Keratinocyte (primary cell): ENCODE results near the gene KHDRBS1. TPM values are rescaled to one million over a fixed set of nuclear protein-coding genes. Genes with fewer than 3 reads are reported as not detected.
A peak's percentile ranks its signal among the peaks of the same experiment; 100 is the strongest.
"Not testable (repeated sequence)": the region's sequence is repeated elsewhere in the genome, so short reads cannot be mapped to it uniquely, and the experiment has no call there.

Experiments used
- DNase-seq: peaks from one replicate; pipeline ENCODE4 v3.0.0-alpha.2; 2011; ENCODE audit warnings: low read depth, missing footprints, low spot score
- FAIRE-seq: peaks from 2 replicates; lab custom pipeline; 2011; peaks lifted over from hg19 to GRCh38; lab: Jason Lieb, UNC
- H2AFZ ChIP-seq: 2 replicates; pipeline ENCODE4 v1.6.0; 2012; ENCODE audit warnings: low read length, control low read depth, inconsistent platforms; ENCODE audit not compliant: control insufficient read depth
- H3K27ac ChIP-seq: 2 replicates; pipeline ENCODE4 v1.5.1; 2011; ENCODE audit warnings: low read length; ENCODE audit not compliant: control insufficient read depth, insufficient read depth
- H3K27me3 ChIP-seq: 3 replicates; pipeline ENCODE4 v1.6.0; 2011; ENCODE audit warnings: low read length; ENCODE audit not compliant: control insufficient read depth, insufficient read depth; ENCODE audit errors: extremely low read depth
- H3K36me3 ChIP-seq, 2 experiments: 2 replicates in 1 of 2; 3 replicates in 1 of 2; pipeline ENCODE4 v1.5.1; 2011; ENCODE audit warnings: low read length in 2 of 2, mild to moderate bottlenecking in 1 of 2; ENCODE audit not compliant: control insufficient read depth in 2 of 2, insufficient read depth in 2 of 2; ENCODE audit errors: extremely low read depth in 1 of 2
- H3K4me1 ChIP-seq: 3 replicates; pipeline ENCODE4 v1.5.1; 2011; ENCODE audit warnings: low read length; ENCODE audit not compliant: control insufficient read depth, insufficient read depth; ENCODE audit errors: extremely low read depth
- H3K4me2 ChIP-seq: 3 replicates; pipeline ENCODE4 v1.6.0; 2011; ENCODE audit warnings: low read depth, low read length; ENCODE audit not compliant: control insufficient read depth, insufficient read depth; ENCODE audit errors: extremely low read depth
- H3K4me3 ChIP-seq, 3 experiments: fragments of 200-600 bp in 1 of 3; sonication (generic) in 1 of 3; 2 replicates in 2 of 3; 3 replicates in 1 of 3; pipeline ENCODE4 v1.5.1; 2011 to 2016; ENCODE audit warnings: low read length in 3 of 3, mild to moderate bottlenecking in 3 of 3, control low read depth in 2 of 3, inconsistent platforms in 1 of 3, low read depth in 1 of 3, mixed read lengths in 1 of 3, mixed run types in 1 of 3, moderate library complexity in 1 of 3; ENCODE audit not compliant: control insufficient read depth in 2 of 3, insufficient read depth in 2 of 3; ENCODE audit errors: extremely low read depth in 1 of 3
- H3K79me2 ChIP-seq: 2 replicates; pipeline ENCODE4 v1.6.0; 2012; ENCODE audit warnings: low read length; ENCODE audit not compliant: control insufficient read depth, insufficient read depth
- H3K9ac ChIP-seq: 3 replicates; pipeline ENCODE4 v1.6.0; 2011; ENCODE audit warnings: low read length; ENCODE audit not compliant: control insufficient read depth, insufficient read depth; ENCODE audit errors: extremely low read depth
- H3K9me1 ChIP-seq: 3 replicates; pipeline ENCODE4 v1.6.0; 2011; ENCODE audit warnings: low read length; ENCODE audit not compliant: control insufficient read depth, insufficient read depth; ENCODE audit errors: extremely low read depth
- H3K9me3 ChIP-seq: 2 replicates; pipeline ENCODE4 v1.5.1; 2012; ENCODE audit warnings: low read depth, low read length; ENCODE audit not compliant: control insufficient read depth
- H4K20me1 ChIP-seq: 3 replicates; pipeline ENCODE4 v1.6.0; 2011; ENCODE audit warnings: low read length; ENCODE audit not compliant: control insufficient read depth, insufficient read depth; ENCODE audit errors: extremely low read depth
- CTCF ChIP-seq, 3 experiments: IDR thresholded peaks in 1 of 3; conservative IDR thresholded peaks in 1 of 3; optimal IDR thresholded peaks in 1 of 3; 2 replicates in 2 of 3; 3 replicates in 1 of 3; pipeline versions ENCODE3 to v1.5.1; 2011; ENCODE audit warnings: low read length in 3 of 3, mild to moderate bottlenecking in 3 of 3, moderate library complexity in 2 of 3, control low read depth in 1 of 3, inconsistent platforms in 1 of 3; ENCODE audit not compliant: insufficient read depth in 2 of 3; ENCODE audit errors: extremely low read depth in 1 of 3
- EZH2 ChIP-seq: IDR thresholded peaks from one replicate; pipeline ENCODE4 v1.6.1; 2012; ENCODE audit warnings: inconsistent platforms, mild to moderate bottlenecking, low read length, moderate library complexity
- dilution Hi-C: fragments of 300-500 bp; cut with MboI; formaldehyde crosslinking; loops from one replicate; pipeline ENCODE4 v1.7.0; 2020; ENCODE audit warnings: low sequenced_read_pairs; ENCODE audit not compliant: extremely low pct_ligation_motif_present
- polyA plus RNA-seq, 5 experiments: library from polyadenylated mRNA; depleted of rRNA in 3 of 5; stranded (reverse) in 3 of 5; stranded (forward) in 1 of 5; unstranded in 1 of 5; fragments of >200 nt; gene quantifications; 1 replicate in 1 of 5; 2 replicates in 3 of 5; 3 replicates in 1 of 5; pipeline versions ENCODE4 v1.2.1 to v1.2.3, GENCODE V29; 2011 to 2012; ENCODE audit warnings: missing spikeins in 2 of 5, low read depth in 1 of 5, low replicate concordance in 1 of 5

KHDRBS1 gene
- polyA plus RNA-seq, 1 donor (not counting 4 experiments of a cell fraction or from before 2014, with no cell fraction given): 54.7 TPM

GRCh38 chr1:32014948-32015273, 1.2 kb downstream of the KHDRBS1 start:
- peaks cover 21% of the 10 kb centered on the region for H3K4me1 ChIP-seq
- TF ChIP-seq EZH2 (no peak), CTCF (optimal IDR thresholded peaks at IDR 0.05 in 1 of 3, IDR thresholded peaks at IDR 0.05 in 1 of 3, conservative IDR thresholded peaks at IDR 0.05 in 1 of 3; ENCODE audit: extremely low read depth in 1 of 3, insufficient read depth in 2 of 3, low read length in 3 of 3) (no peak)
- H3K27me3 ChIP-seq: no peaks in the 10 kb centered on the region
- peaks cover 20% of the 10 kb centered on the region for H4K20me1 ChIP-seq
- peak overlapping the region; percentile 93 for H3K9ac ChIP-seq
- FAIRE-seq (no peak), DNase-seq (no peak)
- peak overlapping the region; percentile 68 for H3K27ac ChIP-seq
- no peak overlapping the region for H2AFZ ChIP-seq
- dilution Hi-C loops: no loop called here
- H3K79me2 ChIP-seq: peaks cover 61% of the 10 kb centered on the region
- peak overlapping the region; percentile 89 to 99 (median 96) for H3K4me3 ChIP-seq
- no peaks in the 10 kb centered on the region for H3K9me3 ChIP-seq
- H3K4me2 ChIP-seq: peak overlapping the region; percentile 92
- H3K9me1 ChIP-seq: peaks cover 3% of the 10 kb centered on the region
- H3K36me3 ChIP-seq: peaks cover 0 to 2% of the 10 kb centered on the region in 2 experiments

GRCh38 chr1:32020339-32020738, 6.7 kb downstream of the KHDRBS1 start:
- H3K9me3 ChIP-seq: no peaks in the 10 kb centered on the region
- H3K27ac ChIP-seq: no peak overlapping the region
- H3K79me2 ChIP-seq: peaks cover 99% of the 10 kb centered on the region
- H3K9ac ChIP-seq: no peak overlapping the region
- FAIRE-seq (no peak), DNase-seq (no peak)
- H2AFZ ChIP-seq: no peak overlapping the region
- no peak for TF ChIP-seq CTCF (optimal IDR thresholded peaks at IDR 0.05 in 1 of 3, IDR thresholded peaks at IDR 0.05 in 1 of 3, conservative IDR thresholded peaks at IDR 0.05 in 1 of 3; ENCODE audit: extremely low read depth in 1 of 3, insufficient read depth in 2 of 3, low read length in 3 of 3)
- no peak for TF ChIP-seq EZH2
- H3K4me3 ChIP-seq: no peak overlapping the region
- H3K9me1 ChIP-seq: peaks cover 5% of the 10 kb centered on the region
- peaks cover 19% of the 10 kb centered on the region for H4K20me1 ChIP-seq
- H3K4me2 ChIP-seq: peak overlapping the region; percentile 44
- peaks cover 26% of the 10 kb centered on the region for H3K4me1 ChIP-seq
- no peaks in the 10 kb centered on the region for H3K27me3 ChIP-seq
- peaks cover 0 to 4% of the 10 kb centered on the region in 2 experiments for H3K36me3 ChIP-seq
- dilution Hi-C loops: no loop called here

GRCh38 chr1:32021574-32022018, 7.9 kb downstream of the KHDRBS1 start:
- H3K4me2 ChIP-seq, H3K27me3 ChIP-seq, H3K9me3 ChIP-seq, H3K9ac ChIP-seq, dilution Hi-C loops, H3K36me3 ChIP-seq, H2AFZ ChIP-seq, H3K4me3 ChIP-seq, H3K27ac ChIP-seq, FAIRE-seq, H3K9me1 ChIP-seq, DNase-seq: not testable (repeated sequence)
- H3K79me2 ChIP-seq: peaks cover 99% of the 10 kb centered on the region
- H4K20me1 ChIP-seq: peaks cover 17% of the 10 kb centered on the region
- H3K4me1 ChIP-seq: peaks cover 14% of the 10 kb centered on the region
